ENCODE measurements around the gene PCDH9.
"Not testable (repeated sequence)": the region's sequence is repeated elsewhere in the genome, so short reads cannot be mapped to it uniquely, and the experiment has no call there.

PCDH9 gene

GRCh38 chr13:66634384-66634783 is 595.8 kb downstream of the PCDH9 start:
- no peak for TF ChIP-seq EZH2 (IDR thresholded peaks at IDR 0.05)
- DNase-seq (ENCODE audit: low read depth, low spot score) = no peak
- H3K36me3 ChIP-seq (ENCODE audit: insufficient read depth, low read length) = no peaks in the 10 kb centered on the region
- H3K4me3 ChIP-seq = no peak overlapping the region
- H3K27ac ChIP-seq = no peak overlapping the region
- H3K9me3 ChIP-seq (ENCODE audit: low read depth, low read length) = no peaks in the 10 kb centered on the region
- H3K9ac ChIP-seq (ENCODE audit: insufficient read length) = no peak overlapping the region

- H3K9me3 ChIP-seq (ENCODE audit: low read depth, low read length) = no peaks in the 10 kb centered on the region
- no peak for TF ChIP-seq POLR2AphosphoS5 (IDR thresholded peaks at IDR 0.05; ENCODE audit: borderline replicate concordance, low read depth, low read length)
- TF ChIP-seq EZH2 (IDR thresholded peaks at IDR 0.05) = no peak
- no peak for TF ChIP-seq FOXP2 (optimal IDR thresholded peaks at IDR 0.05; ENCODE audit: control extremely low read depth, extremely low read length, insufficient read depth)
- no peaks in the 10 kb centered on the region for H3K36me3 ChIP-seq (ENCODE audit: insufficient read depth, low read length)
- H3K9ac ChIP-seq (ENCODE audit: insufficient read length) = no peak overlapping the region
- DNase-seq (ENCODE audit: low read depth, low spot score) = no peak
- H3K4me3 ChIP-seq = no peak overlapping the region
- no peak overlapping the region for H3K27ac ChIP-seq
These were observed 602.6 kb downstream of the PCDH9 start for GRCh38 chr13:66627512-66627911.

- Histone ChIP-seq H3K36me3 (ENCODE audit: insufficient read depth, low read length) (no peaks in the 10 kb centered on the region), H3K9ac (ENCODE audit: insufficient read length) (no peak overlapping the region)
These were observed 605.8 kb downstream of the PCDH9 start for GRCh38 chr13:66624302-66624701.

GRCh38 chr13:66623129-66623820 is 606.9 kb downstream of the PCDH9 start:
- DNase-seq (ENCODE audit: low read depth, low spot score) = no peak
- H3K9me3 ChIP-seq (ENCODE audit: low read depth, low read length) = no peaks in the 10 kb centered on the region
- H3K36me3 ChIP-seq (ENCODE audit: insufficient read depth, low read length) = no peaks in the 10 kb centered on the region
- H3K9ac ChIP-seq (ENCODE audit: insufficient read length) = no peak overlapping the region
- no peak overlapping the region for H3K27ac ChIP-seq
- H3K4me3 ChIP-seq = no peak overlapping the region
- TF ChIP-seq FOXP2 (optimal IDR thresholded peaks at IDR 0.05; ENCODE audit: control extremely low read depth, extremely low read length, insufficient read depth) (no peak), EZH2 (IDR thresholded peaks at IDR 0.05) (no peak), POLR2AphosphoS5 (IDR thresholded peaks at IDR 0.05; ENCODE audit: borderline replicate concordance, low read depth, low read length) (no peak)

More at GRCh38 chr13:66624302-66624701, 605.8 kb downstream of the PCDH9 start:
- H3K27ac ChIP-seq = no peak overlapping the region
- TF ChIP-seq EZH2 (IDR thresholded peaks at IDR 0.05) (no peak), FOXP2 (optimal IDR thresholded peaks at IDR 0.05; ENCODE audit: control extremely low read depth, extremely low read length, insufficient read depth) (no peak), POLR2AphosphoS5 (IDR thresholded peaks at IDR 0.05; ENCODE audit: borderline replicate concordance, low read depth, low read length) (no peak)
- H3K9me3 ChIP-seq (ENCODE audit: low read depth, low read length) = no peaks in the 10 kb centered on the region
- peak; percentile 24 for DNase-seq (ENCODE audit: low read depth, low spot score)
- H3K4me3 ChIP-seq = no peak overlapping the region

GRCh38 chr13:66621906-66622447 is 608.2 kb downstream of the PCDH9 start:
- not testable (repeated sequence) for H3K27ac ChIP-seq; H3K9me3 ChIP-seq (ENCODE audit: low read depth, low read length); DNase-seq (ENCODE audit: low read depth, low spot score); H3K36me3 ChIP-seq (ENCODE audit: insufficient read depth, low read length); H3K4me3 ChIP-seq; H3K9ac ChIP-seq (ENCODE audit: insufficient read length)

- Histone ChIP-seq H3K4me3 (no peak overlapping the region), H3K9ac (ENCODE audit: insufficient read length) (no peak overlapping the region), H3K9me3 (ENCODE audit: low read depth, low read length) (no peaks in the 10 kb centered on the region), H3K27ac (no peak overlapping the region), H3K36me3 (ENCODE audit: insufficient read depth, low read length) (no peaks in the 10 kb centered on the region)
- no peak for TF ChIP-seq POLR2AphosphoS5 (IDR thresholded peaks at IDR 0.05; ENCODE audit: borderline replicate concordance, low read depth, low read length)
- TF ChIP-seq FOXP2 (optimal IDR thresholded peaks at IDR 0.05; ENCODE audit: control extremely low read depth, extremely low read length, insufficient read depth) = no peak
- no peak for TF ChIP-seq EZH2 (IDR thresholded peaks at IDR 0.05)
- peak; percentile 14 for DNase-seq (ENCODE audit: low read depth, low spot score)
These were observed 611.4 kb downstream of the PCDH9 start for GRCh38 chr13:66618702-66619101.

GRCh38 chr13:66617786-66618185 is 612.4 kb downstream of the PCDH9 start:
- Histone ChIP-seq H3K9me3 (ENCODE audit: low read depth, low read length) (no peaks in the 10 kb centered on the region), H3K4me3 (no peak overlapping the region)

GRCh38 chr13:66612983-66613382 is 617.2 kb downstream of the PCDH9 start:
- TF ChIP-seq FOXP2 (optimal IDR thresholded peaks at IDR 0.05; ENCODE audit: control extremely low read depth, extremely low read length, insufficient read depth) (no peak), EZH2 (IDR thresholded peaks at IDR 0.05) (no peak), POLR2AphosphoS5 (IDR thresholded peaks at IDR 0.05; ENCODE audit: borderline replicate concordance, low read depth, low read length) (no peak)
- no peak for DNase-seq (ENCODE audit: low read depth, low spot score)
- no peak overlapping the region for H3K4me3 ChIP-seq
- H3K27ac ChIP-seq = no peak overlapping the region
- H3K9me3 ChIP-seq (ENCODE audit: low read depth, low read length) = no peaks in the 10 kb centered on the region
- no peak overlapping the region for H3K9ac ChIP-seq (ENCODE audit: insufficient read length)
- no peaks in the 10 kb centered on the region for H3K36me3 ChIP-seq (ENCODE audit: insufficient read depth, low read length)

More at GRCh38 chr13:66617786-66618185, 612.4 kb downstream of the PCDH9 start:
- H3K27ac ChIP-seq = no peak overlapping the region
- H3K36me3 ChIP-seq (ENCODE audit: insufficient read depth, low read length) = no peaks in the 10 kb centered on the region
- no peak for DNase-seq (ENCODE audit: low read depth, low spot score)
- H3K9ac ChIP-seq (ENCODE audit: insufficient read length) = no peak overlapping the region
- TF ChIP-seq EZH2 (IDR thresholded peaks at IDR 0.05) (no peak), POLR2AphosphoS5 (IDR thresholded peaks at IDR 0.05; ENCODE audit: borderline replicate concordance, low read depth, low read length) (no peak), FOXP2 (optimal IDR thresholded peaks at IDR 0.05; ENCODE audit: control extremely low read depth, extremely low read length, insufficient read depth) (no peak)

- Histone ChIP-seq H3K9me3 (ENCODE audit: low read depth, low read length) (no peaks in the 10 kb centered on the region), H3K36me3 (ENCODE audit: insufficient read depth, low read length) (no peaks in the 10 kb centered on the region), H3K9ac (ENCODE audit: insufficient read length) (no peak overlapping the region), H3K4me3 (no peak overlapping the region), H3K27ac (no peak overlapping the region)
- DNase-seq (ENCODE audit: low read depth, low spot score) = peak; percentile 34
- TF ChIP-seq EZH2 (IDR thresholded peaks at IDR 0.05) (no peak), POLR2AphosphoS5 (IDR thresholded peaks at IDR 0.05; ENCODE audit: borderline replicate concordance, low read depth, low read length) (no peak; the same call in 1 of the 2 replicates), FOXP2 (optimal IDR thresholded peaks at IDR 0.05; ENCODE audit: control extremely low read depth, extremely low read length, insufficient read depth) (no peak)
These were observed 643.6 kb downstream of the PCDH9 start for GRCh38 chr13:66586489-66586888.
